Measurements from ENCODE around the gene OR2H1.

The OR2H1 gene

DNA sequence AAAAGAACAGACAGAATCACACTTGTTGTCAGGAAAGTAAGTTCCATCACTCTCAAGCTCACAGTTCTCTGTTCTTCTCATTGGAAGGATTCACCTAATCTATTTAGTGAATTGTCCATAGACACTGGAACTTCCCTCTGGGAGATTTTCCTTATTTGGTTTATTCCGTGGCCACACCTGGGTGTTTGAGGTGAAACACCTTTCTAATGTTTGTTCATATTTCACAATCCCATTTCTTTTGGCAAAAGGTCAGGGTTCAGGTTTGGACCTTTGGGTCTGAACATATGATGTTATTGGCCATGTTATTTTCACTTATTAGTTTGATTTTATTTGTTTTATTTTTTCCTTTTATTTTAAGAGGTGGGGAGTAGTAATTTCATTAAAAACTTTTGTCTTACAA is 26.8 kb downstream of the OR2H1 start:
- H3K27ac ChIP-seq, result no peak overlapping the region
- H3K36me3 ChIP-seq, result no peaks in the 10 kb centered on the region
- TF ChIP-seq, protein P1, sequence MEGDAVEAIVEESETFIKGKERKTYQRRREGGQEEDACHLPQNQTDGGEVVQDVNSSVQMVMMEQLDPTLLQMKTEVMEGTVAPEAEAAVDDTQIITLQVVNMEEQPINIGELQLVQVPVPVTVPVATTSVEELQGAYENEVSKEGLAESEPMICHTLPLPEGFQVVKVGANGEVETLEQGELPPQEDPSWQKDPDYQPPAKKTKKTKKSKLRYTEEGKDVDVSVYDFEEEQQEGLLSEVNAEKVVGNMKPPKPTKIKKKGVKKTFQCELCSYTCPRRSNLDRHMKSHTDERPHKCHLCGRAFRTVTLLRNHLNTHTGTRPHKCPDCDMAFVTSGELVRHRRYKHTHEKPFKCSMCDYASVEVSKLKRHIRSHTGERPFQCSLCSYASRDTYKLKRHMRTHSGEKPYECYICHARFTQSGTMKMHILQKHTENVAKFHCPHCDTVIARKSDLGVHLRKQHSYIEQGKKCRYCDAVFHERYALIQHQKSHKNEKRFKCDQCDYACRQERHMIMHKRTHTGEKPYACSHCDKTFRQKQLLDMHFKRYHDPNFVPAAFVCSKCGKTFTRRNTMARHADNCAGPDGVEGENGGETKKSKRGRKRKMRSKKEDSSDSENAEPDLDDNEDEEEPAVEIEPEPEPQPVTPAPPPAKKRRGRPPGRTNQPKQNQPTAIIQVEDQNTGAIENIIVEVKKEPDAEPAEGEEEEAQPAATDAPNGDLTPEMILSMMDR (IDR thresholded peaks at IDR 0.05), result no peak
- H3K4me1 ChIP-seq (ENCODE audit: control insufficient read depth in 1 of 2, insufficient read depth in 1 of 2, low read depth in 1 of 2, low read length in 1 of 2), result no peaks in the 10 kb centered on the region
- H3K4me3 ChIP-seq (ENCODE audit: low read depth in 1 of 2, low read length in 1 of 2), result no peak overlapping the region
- H3K27me3 ChIP-seq, result no peaks in the 10 kb centered on the region
- H3K9me3 ChIP-seq, result no peaks in the 10 kb centered on the region

DNA sequence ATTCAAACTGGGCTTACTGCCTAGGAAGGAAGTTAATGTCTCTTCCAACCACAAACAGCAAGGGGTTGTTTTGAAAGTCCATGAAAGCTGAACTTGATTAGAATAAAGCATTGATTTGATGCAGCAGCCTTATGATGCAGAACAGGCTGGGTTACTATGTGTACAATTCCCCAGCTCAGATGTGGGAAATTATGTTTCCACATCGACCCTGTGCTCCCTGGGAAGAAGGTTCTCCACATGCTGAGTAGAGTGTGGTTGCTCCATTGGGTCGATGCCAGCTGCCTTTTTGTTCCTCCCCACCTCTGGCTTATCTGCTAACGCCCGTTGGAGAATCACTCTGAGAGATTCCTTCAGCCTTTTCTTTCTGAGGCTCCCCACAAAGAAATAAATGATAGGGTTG is 29.6 kb downstream of the OR2H1 start:
- no peak overlapping the region for H3K27ac ChIP-seq
- H3K9me3 ChIP-seq, result no peaks in the 10 kb centered on the region
- no peaks in the 10 kb centered on the region for H3K36me3 ChIP-seq
- H3K27me3 ChIP-seq, result no peaks in the 10 kb centered on the region
- H3K4me1 ChIP-seq (ENCODE audit: control insufficient read depth in 1 of 2, insufficient read depth in 1 of 2, low read depth in 1 of 2, low read length in 1 of 2), result peaks cover 7 to 8% of the 10 kb centered on the region in 2 experiments
- TF ChIP-seq, protein P1 (IDR thresholded peaks at IDR 0.05), result no peak
- no peak overlapping the region for H3K4me3 ChIP-seq (ENCODE audit: low read depth in 1 of 2, low read length in 1 of 2)

DNA sequence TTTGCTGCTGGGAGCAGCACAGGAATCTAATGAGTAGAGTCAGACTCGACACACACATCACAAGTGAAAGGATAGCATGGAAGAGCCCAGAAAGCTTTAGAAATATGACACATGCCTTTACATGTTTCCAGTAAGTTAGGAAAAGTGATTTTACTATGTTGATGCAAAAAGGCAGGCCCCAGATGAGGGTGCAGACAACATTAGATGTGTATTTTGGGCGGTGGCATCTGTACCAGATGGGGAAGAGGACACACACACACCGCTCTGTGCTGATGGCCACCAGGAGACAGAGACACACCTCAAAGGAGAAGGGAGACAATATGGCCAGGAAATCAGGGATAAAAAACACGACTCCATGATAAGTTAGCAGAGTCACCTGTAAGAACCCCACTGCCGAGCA is 30.2 kb downstream of the OR2H1 start:
- Histone ChIP-seq H3K4me3 (ENCODE audit: low read depth in 1 of 2, low read length in 1 of 2) (no peak overlapping the region), H3K27me3 (no peaks in the 10 kb centered on the region), H3K36me3 (no peaks in the 10 kb centered on the region), H3K9me3 (no peaks in the 10 kb centered on the region), H3K27ac (no peak overlapping the region), H3K4me1 (ENCODE audit: control insufficient read depth in 1 of 2, insufficient read depth in 1 of 2, low read depth in 1 of 2, low read length in 1 of 2) (peaks cover 7 to 8% of the 10 kb centered on the region in 2 experiments)
- TF ChIP-seq, protein P1 (IDR thresholded peaks at IDR 0.05), result no peak

DNA sequence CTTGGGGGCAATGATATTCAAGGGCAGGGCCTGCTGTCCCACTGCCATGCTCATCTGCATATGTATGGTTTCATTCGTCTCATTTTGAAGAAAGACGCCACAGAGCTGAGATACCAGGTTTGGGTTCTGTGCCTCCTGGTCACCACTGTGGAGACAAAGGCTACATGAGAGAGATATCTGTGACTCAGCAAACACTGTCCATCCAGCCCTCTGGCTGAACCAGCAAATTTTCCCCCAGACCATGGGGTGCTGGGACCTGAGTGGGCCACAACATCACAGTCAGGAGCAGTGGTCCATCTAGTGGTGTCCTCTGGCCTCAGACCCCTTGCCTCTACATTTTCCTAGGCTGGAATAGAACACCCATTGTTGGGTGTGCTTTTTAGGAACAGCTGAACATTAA is 30.7 kb downstream of the OR2H1 start, which contains the start of gene MAS1L:
Gene MAS1L, minus strand, starts transcription at position 297 of the 400 bp plus-strand sequence. Its CDS starts 54 bp downstream, at position 243.
- H3K27ac ChIP-seq, result no peak within 1 kb of the TSS
- TF ChIP-seq, protein P1 (IDR thresholded peaks at IDR 0.05), result no peak
- no peaks in the 10 kb centered on the region for H3K9me3 ChIP-seq
- H3K27me3 ChIP-seq, result no peaks in the 10 kb centered on the region
- H3K4me3 ChIP-seq (ENCODE audit: low read depth in 1 of 2, low read length in 1 of 2), result no peak within 1 kb of the TSS
- H3K4me1 ChIP-seq (ENCODE audit: control insufficient read depth in 1 of 2, insufficient read depth in 1 of 2, low read depth in 1 of 2, low read length in 1 of 2), result peaks cover 7 to 8% of the 10 kb centered on the region in 2 experiments
- H3K36me3 ChIP-seq, result no peaks in the 10 kb centered on the region

DNA sequence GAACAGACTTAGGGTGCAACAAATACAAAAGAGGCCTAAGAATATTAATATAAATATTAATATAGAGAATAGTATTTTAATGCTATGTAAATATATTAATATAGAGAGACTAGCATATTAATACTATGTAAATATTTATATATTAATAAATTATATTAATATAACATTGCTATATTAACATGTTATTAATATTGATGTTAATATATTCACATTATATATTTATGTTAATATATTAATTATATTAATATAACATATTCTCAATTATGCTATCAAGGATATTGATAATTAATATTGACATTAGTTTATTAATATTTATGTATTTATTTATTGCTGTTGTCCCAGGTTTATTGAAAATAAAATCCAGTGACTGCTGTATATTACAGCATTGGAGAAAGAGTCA is 31.9 kb downstream of the OR2H1 start:
- Histone ChIP-seq H3K4me1 (ENCODE audit: control insufficient read depth in 1 of 2, insufficient read depth in 1 of 2, low read depth in 1 of 2, low read length in 1 of 2) (peaks cover 7 to 8% of the 10 kb centered on the region in 2 experiments), H3K27me3 (no peaks in the 10 kb centered on the region), H3K27ac (no peak overlapping the region), H3K9me3 (no peaks in the 10 kb centered on the region), H3K4me3 (ENCODE audit: low read depth in 1 of 2, low read length in 1 of 2) (no peak overlapping the region), H3K36me3 (no peaks in the 10 kb centered on the region)
- TF ChIP-seq, protein P1 (IDR thresholded peaks at IDR 0.05), result no peak

DNA sequence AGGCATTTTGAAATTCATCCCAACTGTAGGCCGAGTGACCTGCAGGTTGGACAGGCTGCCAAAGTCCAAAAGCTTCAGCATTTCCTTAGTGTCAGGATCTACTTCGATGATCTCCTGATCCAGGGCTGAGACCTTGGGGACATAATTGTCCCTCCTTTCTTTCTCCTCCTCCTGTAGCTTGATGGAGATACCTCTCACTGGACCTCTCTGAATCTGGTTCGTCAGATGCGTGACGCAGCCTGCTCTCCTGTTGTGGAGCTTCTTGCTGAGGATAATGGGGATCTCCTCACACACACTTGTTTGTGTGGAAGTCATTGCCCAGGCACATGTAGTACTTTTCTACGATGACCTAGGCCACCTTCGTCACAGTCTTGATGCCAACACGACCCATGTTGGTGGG is 32.3 kb downstream of the OR2H1 start:
- no peaks in the 10 kb centered on the region for H3K36me3 ChIP-seq
- no peaks in the 10 kb centered on the region for H3K27me3 ChIP-seq
- peaks cover 7 to 8% of the 10 kb centered on the region in 2 experiments for H3K4me1 ChIP-seq (ENCODE audit: control insufficient read depth in 1 of 2, insufficient read depth in 1 of 2, low read depth in 1 of 2, low read length in 1 of 2)
- no peaks in the 10 kb centered on the region for H3K9me3 ChIP-seq
- TF ChIP-seq, protein P1 (IDR thresholded peaks at IDR 0.05), result no peak
- H3K27ac ChIP-seq, result no peak overlapping the region
- H3K4me3 ChIP-seq (ENCODE audit: low read depth in 1 of 2, low read length in 1 of 2), result no peak overlapping the region

Data from neutrophil (primary cell).